ENCODE measurements around the gene ANO7. TPM values are rescaled to one million over a fixed set of nuclear protein-coding genes. Genes with fewer than 3 reads are reported as not detected.

The ANO7 gene
- total RNA-seq, 2 experiments from 2014 or later = 0.14 to 0.25 TPM

GRCh38 chr2:241228081-241228859 lies 39.8 kb downstream of the ANO7 start:
- H3K27ac Mint-ChIP-seq = no peak overlapping the region
- CTCF ChIA-PET = no interaction called here
- H3K36me3 ChIP-seq (ENCODE audit: insufficient read depth, low read length) = peaks cover 53% of the 10 kb centered on the region

GRCh38 chr2:241228860-241229516 lies 40.5 kb downstream of the ANO7 start:
- intact Hi-C loops (cut with DNase I, micrococcal nuclease) = no loop called here
- no peak for DNase-seq
- H3K36me3 ChIP-seq (ENCODE audit: insufficient read depth, low read length) = peaks cover 61% of the 10 kb centered on the region
- no peak for TF ChIP-seq CTCF (IDR thresholded peaks at IDR 0.05)
- no peaks in the 10 kb centered on the region for H3K9me3 Mint-ChIP-seq
- H3K4me3 Mint-ChIP-seq = no peak overlapping the region
- no peaks in the 10 kb centered on the region for H3K27me3 ChIP-seq (ENCODE audit: control insufficient read depth in 1 of 2, insufficient read depth in 2 of 2, low read length in 2 of 2)
- no peak overlapping the region for H3K27ac ChIP-seq (ENCODE audit: low read depth in 1 of 2, low read length in 2 of 2)
- no peak for ATAC-seq (ENCODE audit: poor library complexity)
- H3K36me3 Mint-ChIP-seq (ENCODE audit: low read depth) = peaks cover 61% of the 10 kb centered on the region
- CTCF ChIA-PET = no interaction called here
- H3K4me1 Mint-ChIP-seq (ENCODE audit: low read depth) = no peaks in the 10 kb centered on the region
- H3K27ac Mint-ChIP-seq = no peak overlapping the region
- peaks cover 0 to 4% of the 10 kb centered on the region in 2 experiments for H3K9me3 ChIP-seq (ENCODE audit: control insufficient read depth in 1 of 2, insufficient read depth in 1 of 2, low read length in 2 of 2)
- H3K4me1 ChIP-seq (ENCODE audit: insufficient read depth, low read length) = no peaks in the 10 kb centered on the region
- POLR2A ChIA-PET = interaction anchor here (0.7 kb wide), 1 partner anchor 22 kb away, joined by 3 read pairs; no protein-coding TSS in a partner anchor
- no peaks in the 10 kb centered on the region for H3K27me3 Mint-ChIP-seq
- no peak overlapping the region for H3K4me3 ChIP-seq (ENCODE audit: low read length)

More at GRCh38 chr2:241228081-241228859, 39.8 kb downstream of the ANO7 start:
- POLR2A ChIA-PET = no interaction called here
- DNase-seq = no peak
- TF ChIP-seq CTCF (IDR thresholded peaks at IDR 0.05) = no peak
- no peak for ATAC-seq (ENCODE audit: poor library complexity)
- H3K4me3 ChIP-seq (ENCODE audit: low read length) = no peak overlapping the region
- H3K36me3 Mint-ChIP-seq (ENCODE audit: low read depth) = peaks cover 54% of the 10 kb centered on the region
- H3K27me3 Mint-ChIP-seq = no peaks in the 10 kb centered on the region
- peaks cover 3% of the 10 kb centered on the region for H3K4me1 ChIP-seq (ENCODE audit: insufficient read depth, low read length)
- H3K27ac ChIP-seq (ENCODE audit: low read depth in 1 of 2, low read length in 2 of 2) = no peak overlapping the region
- intact Hi-C loops (cut with DNase I, micrococcal nuclease) = no loop called here
- H3K9me3 ChIP-seq (ENCODE audit: control insufficient read depth in 1 of 2, insufficient read depth in 1 of 2, low read length in 2 of 2) = peaks cover 0 to 7% of the 10 kb centered on the region in 2 experiments
- H3K9me3 Mint-ChIP-seq = no peaks in the 10 kb centered on the region
- H3K27me3 ChIP-seq (ENCODE audit: control insufficient read depth in 1 of 2, insufficient read depth in 2 of 2, low read length in 2 of 2) = no peaks in the 10 kb centered on the region
- H3K4me1 Mint-ChIP-seq (ENCODE audit: low read depth) = no peaks in the 10 kb centered on the region
- no peak overlapping the region for H3K4me3 Mint-ChIP-seq

GRCh38 chr2:241229563-241230401 lies 41.3 kb downstream of the ANO7 start:
- H3K27me3 ChIP-seq (ENCODE audit: control insufficient read depth in 1 of 2, insufficient read depth in 2 of 2, low read length in 2 of 2) = no peaks in the 10 kb centered on the region
- no peak for TF ChIP-seq CTCF (IDR thresholded peaks at IDR 0.05)
- no peaks in the 10 kb centered on the region for H3K9me3 Mint-ChIP-seq
- no peak overlapping the region for H3K27ac ChIP-seq (ENCODE audit: low read depth in 1 of 2, low read length in 2 of 2)
- no peaks in the 10 kb centered on the region for H3K4me1 Mint-ChIP-seq (ENCODE audit: low read depth)
- H3K36me3 ChIP-seq (ENCODE audit: insufficient read depth, low read length) = peaks cover 69% of the 10 kb centered on the region
- no peak overlapping the region for H3K27ac Mint-ChIP-seq
- DNase-seq (no peak), ATAC-seq (ENCODE audit: poor library complexity) (no peak)
- H3K4me3 ChIP-seq (ENCODE audit: low read length) = no peak overlapping the region
- ChIA-PET CTCF (no interaction called here), POLR2A (interaction anchor here (0.7 kb wide), 1 partner anchor 22 kb away, joined by 3 read pairs; no protein-coding TSS in a partner anchor)
- no peaks in the 10 kb centered on the region for H3K4me1 ChIP-seq (ENCODE audit: insufficient read depth, low read length)
- H3K27me3 Mint-ChIP-seq = no peaks in the 10 kb centered on the region
- no peak overlapping the region for H3K4me3 Mint-ChIP-seq
- H3K36me3 Mint-ChIP-seq (ENCODE audit: low read depth) = peaks cover 69% of the 10 kb centered on the region
- intact Hi-C loops (cut with DNase I, micrococcal nuclease) = no loop called here
- H3K9me3 ChIP-seq (ENCODE audit: control insufficient read depth in 1 of 2, insufficient read depth in 1 of 2, low read length in 2 of 2) = peaks cover 0 to 4% of the 10 kb centered on the region in 2 experiments

All from CD4-positive, alpha-beta T cell (primary cell).